Measurements from ENCODE around the gene ALDOB. TPM values are rescaled to one million over a fixed set of nuclear protein-coding genes. Genes with fewer than 3 reads are reported as not detected.

The ALDOB gene
- total and polyA plus RNA-seq, 2 of the 13 experiments (the other 11 are each of a cell fraction or from before 2014, with no cell fraction given): 0.29 to 0.97 TPM

- TF ChIP-seq, protein P1, sequence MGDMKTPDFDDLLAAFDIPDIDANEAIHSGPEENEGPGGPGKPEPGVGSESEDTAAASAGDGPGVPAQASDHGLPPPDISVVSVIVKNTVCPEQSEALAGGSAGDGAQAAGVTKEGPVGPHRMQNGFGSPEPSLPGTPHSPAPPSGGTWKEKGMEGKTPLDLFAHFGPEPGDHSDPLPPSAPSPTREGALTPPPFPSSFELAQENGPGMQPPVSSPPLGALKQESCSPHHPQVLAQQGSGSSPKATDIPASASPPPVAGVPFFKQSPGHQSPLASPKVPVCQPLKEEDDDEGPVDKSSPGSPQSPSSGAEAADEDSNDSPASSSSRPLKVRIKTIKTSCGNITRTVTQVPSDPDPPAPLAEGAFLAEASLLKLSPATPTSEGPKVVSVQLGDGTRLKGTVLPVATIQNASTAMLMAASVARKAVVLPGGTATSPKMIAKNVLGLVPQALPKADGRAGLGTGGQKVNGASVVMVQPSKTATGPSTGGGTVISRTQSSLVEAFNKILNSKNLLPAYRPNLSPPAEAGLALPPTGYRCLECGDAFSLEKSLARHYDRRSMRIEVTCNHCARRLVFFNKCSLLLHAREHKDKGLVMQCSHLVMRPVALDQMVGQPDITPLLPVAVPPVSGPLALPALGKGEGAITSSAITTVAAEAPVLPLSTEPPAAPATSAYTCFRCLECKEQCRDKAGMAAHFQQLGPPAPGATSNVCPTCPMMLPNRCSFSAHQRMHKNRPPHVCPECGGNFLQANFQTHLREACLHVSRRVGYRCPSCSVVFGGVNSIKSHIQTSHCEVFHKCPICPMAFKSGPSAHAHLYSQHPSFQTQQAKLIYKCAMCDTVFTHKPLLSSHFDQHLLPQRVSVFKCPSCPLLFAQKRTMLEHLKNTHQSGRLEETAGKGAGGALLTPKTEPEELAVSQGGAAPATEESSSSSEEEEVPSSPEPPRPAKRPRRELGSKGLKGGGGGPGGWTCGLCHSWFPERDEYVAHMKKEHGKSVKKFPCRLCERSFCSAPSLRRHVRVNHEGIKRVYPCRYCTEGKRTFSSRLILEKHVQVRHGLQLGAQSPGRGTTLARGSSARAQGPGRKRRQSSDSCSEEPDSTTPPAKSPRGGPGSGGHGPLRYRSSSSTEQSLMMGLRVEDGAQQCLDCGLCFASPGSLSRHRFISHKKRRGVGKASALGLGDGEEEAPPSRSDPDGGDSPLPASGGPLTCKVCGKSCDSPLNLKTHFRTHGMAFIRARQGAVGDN (CRISPR knock-in tag; IDR thresholded peaks at IDR 0.05): peak; percentile 49
- TF ChIP-seq ZNF7 (CRISPR knock-in tag; IDR thresholded peaks at IDR 0.05): peak; percentile 86
- no peak for TF ChIP-seq ZNF432 (CRISPR knock-in tag; IDR thresholded peaks at IDR 0.05; ENCODE audit: borderline replicate concordance)
- TF ChIP-seq KAT7 (CRISPR knock-in tag; IDR thresholded peaks at IDR 0.05; ENCODE audit: borderline replicate concordance): 0 out of 2 replicates have a peak, but pooled peaks have one; percentile 42
- TF ChIP-seq, protein P2, sequence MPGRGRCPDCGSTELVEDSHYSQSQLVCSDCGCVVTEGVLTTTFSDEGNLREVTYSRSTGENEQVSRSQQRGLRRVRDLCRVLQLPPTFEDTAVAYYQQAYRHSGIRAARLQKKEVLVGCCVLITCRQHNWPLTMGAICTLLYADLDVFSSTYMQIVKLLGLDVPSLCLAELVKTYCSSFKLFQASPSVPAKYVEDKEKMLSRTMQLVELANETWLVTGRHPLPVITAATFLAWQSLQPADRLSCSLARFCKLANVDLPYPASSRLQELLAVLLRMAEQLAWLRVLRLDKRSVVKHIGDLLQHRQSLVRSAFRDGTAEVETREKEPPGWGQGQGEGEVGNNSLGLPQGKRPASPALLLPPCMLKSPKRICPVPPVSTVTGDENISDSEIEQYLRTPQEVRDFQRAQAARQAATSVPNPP (CRISPR knock-in tag; IDR thresholded peaks at IDR 0.05): no peak
- no peak for TF ChIP-seq ZSCAN22 (CRISPR knock-in tag; IDR thresholded peaks at IDR 0.05)
- no peak for TF ChIP-seq HMG20A (CRISPR knock-in tag; IDR thresholded peaks at IDR 0.05; ENCODE audit: borderline replicate concordance)
Measured at GRCh38 chr9:101442318-101442717, 6.7 kb upstream of the ALDOB start (continued).

DNA sequence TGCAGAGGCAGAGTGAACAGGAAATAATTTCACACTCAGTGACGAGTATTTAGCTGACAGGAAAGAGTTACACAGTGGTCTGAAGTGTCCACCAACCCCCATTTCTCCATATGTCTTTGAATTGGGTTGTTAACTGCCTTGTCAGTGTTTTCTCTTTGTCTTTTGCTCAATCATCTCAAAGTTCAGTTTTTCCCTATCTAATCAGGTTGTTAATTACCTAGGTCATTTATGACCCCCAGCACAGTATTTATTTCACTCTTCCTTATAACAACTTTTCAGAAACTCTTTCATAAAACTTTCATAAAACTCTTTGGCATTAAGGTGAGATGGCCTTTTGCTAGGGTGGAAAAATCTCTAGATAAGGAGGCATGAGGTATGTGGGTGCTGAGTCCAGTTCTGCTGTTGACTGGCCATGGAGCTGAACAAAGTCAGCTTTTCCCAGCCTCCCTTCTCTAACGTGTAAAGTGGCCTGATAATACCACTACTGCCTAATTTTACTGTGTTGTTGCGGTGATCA, 5.2 kb upstream of the ALDOB start:
- DNase-seq (ENCODE audit: low spot score) (peak; percentile 36), ATAC-seq (peak; percentile 48), FAIRE-seq (peak; percentile 63)
- no peak overlapping the region for H2AFZ ChIP-seq (ENCODE audit: low read length)
- ChIA-PET CTCF (ENCODE audit: low intra/inter-chr PET ratio, low total read pairs) (no interaction called here), POLR2A (interaction anchor here (0.9 to 1.5 kb wide), 2 partner anchors 19 to 30 kb away, joined by 3 read pairs; no protein-coding TSS in a partner anchor)
- H4K20me1 ChIP-seq (ENCODE audit: insufficient read depth, low read length): no peaks in the 10 kb centered on the region
- no peaks in the 10 kb centered on the region for H3K27me3 ChIP-seq (ENCODE audit: control insufficient read depth in 1 of 2, insufficient read depth in 2 of 2, low read length in 2 of 2)
- H3K9ac ChIP-seq (ENCODE audit: insufficient read depth, low read depth, low read length): peak overlapping the region; percentile 8; the same call in 1 of the 2 replicates
- intact Hi-C loops (cut with micrococcal nuclease; ENCODE audit: unreplicated experiment): no loop called here
- H3K27ac ChIP-seq (ENCODE audit: extremely low read length, insufficient read depth, low read length): peak overlapping the region; percentile 57
- no peaks in the 10 kb centered on the region for H3K9me3 ChIP-seq (ENCODE audit: low read length)
- no TSS peak for BruUV-seq (replicated peaks)
- 44% methylated on average over 3 of the region's 3 CpGs for WGBS (ENCODE audit: low lambda C conversion rate)
- H3K79me2 ChIP-seq (ENCODE audit: insufficient read depth, low read length): no peaks in the 10 kb centered on the region
- no peaks in the 10 kb centered on the region for H3K36me3 ChIP-seq (replicated peaks in 1 of 2; ENCODE audit: control insufficient read depth in 1 of 2, insufficient read depth in 2 of 2, low read length in 2 of 2)
- H3K4me1 ChIP-seq (ENCODE audit: insufficient read depth, low read length): peaks cover 96% of the 10 kb centered on the region
- in situ Hi-C loops (cut with HindIII; ENCODE audit: extremely low pct_ligation_motif_present, low pct_unique_long_range_greater_than_20kb): loop anchor here (5.0 kb wide), 1 partner anchor 123 kb away; no protein-coding TSS in a partner anchor
- H3K4me3 ChIP-seq (replicated peaks in 1 of 3; ENCODE audit: insufficient read depth in 1 of 3, low read depth in 2 of 3, low read length in 3 of 3): no peak overlapping the region
- H3K4me2 ChIP-seq (ENCODE audit: low read depth, low read length): peak overlapping the region; percentile 13; the same call in 1 of the 2 replicates
- TF ChIP-seq EP300 (IDR thresholded peaks at IDR 0.05; ENCODE audit: low read depth in 2 of 2, low read length in 2 of 2) (peak in 1 of 2 experiments; percentile 85; a peak in 2 of 4 replicates), EP300 (CRISPR knock-in tag; IDR thresholded peaks at IDR 0.05; ENCODE audit: borderline replicate concordance) (no peak), MED13 (CRISPR knock-in tag; IDR thresholded peaks at IDR 0.05) (0 out of 2 replicates have a peak, but pooled peaks have one; percentile 66), FOXJ3 (CRISPR knock-in tag; IDR thresholded peaks at IDR 0.05; ENCODE audit: borderline replicate concordance) (peak; percentile 48; the same call in 1 of the 2 replicates), KAT7 (CRISPR knock-in tag; IDR thresholded peaks at IDR 0.05; ENCODE audit: borderline replicate concordance) (0 out of 2 replicates have a peak, but pooled peaks have one; percentile 31), SOX13 (IDR thresholded peaks at IDR 0.05) (0 out of 2 replicates have a peak, but pooled peaks have one; percentile 20), SOX13 (CRISPR knock-in tag; conservative IDR thresholded peaks at IDR 0.05 in 1 of 2, IDR thresholded peaks at IDR 0.05 in 1 of 2) (peak in 1 of 2 experiments; percentile 60; a peak in 2 of 4 replicates)
- TF ChIP-seq, protein P3, sequence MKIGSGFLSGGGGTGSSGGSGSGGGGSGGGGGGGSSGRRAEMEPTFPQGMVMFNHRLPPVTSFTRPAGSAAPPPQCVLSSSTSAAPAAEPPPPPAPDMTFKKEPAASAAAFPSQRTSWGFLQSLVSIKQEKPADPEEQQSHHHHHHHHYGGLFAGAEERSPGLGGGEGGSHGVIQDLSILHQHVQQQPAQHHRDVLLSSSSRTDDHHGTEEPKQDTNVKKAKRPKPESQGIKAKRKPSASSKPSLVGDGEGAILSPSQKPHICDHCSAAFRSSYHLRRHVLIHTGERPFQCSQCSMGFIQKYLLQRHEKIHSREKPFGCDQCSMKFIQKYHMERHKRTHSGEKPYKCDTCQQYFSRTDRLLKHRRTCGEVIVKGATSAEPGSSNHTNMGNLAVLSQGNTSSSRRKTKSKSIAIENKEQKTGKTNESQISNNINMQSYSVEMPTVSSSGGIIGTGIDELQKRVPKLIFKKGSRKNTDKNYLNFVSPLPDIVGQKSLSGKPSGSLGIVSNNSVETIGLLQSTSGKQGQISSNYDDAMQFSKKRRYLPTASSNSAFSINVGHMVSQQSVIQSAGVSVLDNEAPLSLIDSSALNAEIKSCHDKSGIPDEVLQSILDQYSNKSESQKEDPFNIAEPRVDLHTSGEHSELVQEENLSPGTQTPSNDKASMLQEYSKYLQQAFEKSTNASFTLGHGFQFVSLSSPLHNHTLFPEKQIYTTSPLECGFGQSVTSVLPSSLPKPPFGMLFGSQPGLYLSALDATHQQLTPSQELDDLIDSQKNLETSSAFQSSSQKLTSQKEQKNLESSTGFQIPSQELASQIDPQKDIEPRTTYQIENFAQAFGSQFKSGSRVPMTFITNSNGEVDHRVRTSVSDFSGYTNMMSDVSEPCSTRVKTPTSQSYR (CRISPR knock-in tag; IDR thresholded peaks at IDR 0.05; ENCODE audit: borderline replicate concordance): peak; percentile 72; the same call in 1 of the 2 replicates
